K562 (cell line): ENCODE results near the gene OLAH.

Source experiments
- CTCF ChIP-seq, 3 experiments: IDR thresholded peaks in 2 of 3; conservative IDR thresholded peaks in 1 of 3; 2 replicates each; pipeline ENCODE4 v1.5.1; 2011 to 2012; ENCODE audit warnings: low read length in 3 of 3, mild to moderate bottlenecking in 3 of 3, control low read depth in 2 of 3, improper control_type of control experiment in 1 of 3, inconsistent platforms in 1 of 3, low read depth in 1 of 3, mixed read lengths in 1 of 3, moderate library complexity in 1 of 3; ENCODE audit not compliant: insufficient read depth in 2 of 3
- POLR2A ChIP-seq: fragments of 450-650 bp; conservative IDR thresholded peaks from 2 replicates; pipeline ENCODE4 v1.6.1; 2016

GRCh38 chr10:15083674-15084501 is 40.1 kb downstream of the OLAH start:
- TF ChIP-seq CTCF (IDR thresholded peaks at IDR 0.05 in 2 of 3, conservative IDR thresholded peaks at IDR 0.05 in 1 of 3; ENCODE audit: insufficient read depth in 2 of 3, low read depth in 1 of 3, low read length in 3 of 3) (no peak), POLR2A (no peak)
